Ascending aorta (tissue), 2 donors: Measurements from ENCODE around the gene AUTS2. TPM values are rescaled to one million over a fixed set of nuclear protein-coding genes. Genes with fewer than 3 reads are reported as not detected.

Experiments
- DNase-seq, 2 donors: peaks; one replicate each; pipeline ENCODE4 v3.0.0-alpha.2; 2019; ENCODE audit warnings: low spot score in 2 of 2
- H3K27ac ChIP-seq, 2 donors: fragments of 200-600 bp; sonication (generic); one replicate each; pipeline ENCODE4 v1.5.1; 2016 to 2017; ENCODE audit warnings: mild to moderate bottlenecking in 1 of 2
- H3K27me3 ChIP-seq: fragments of 200-600 bp; sonication (generic); one replicate; pipeline ENCODE4 v1.5.1; 2017
- H3K36me3 ChIP-seq, 2 donors: fragments of 200-600 bp; sonication (generic); one replicate each; pipeline ENCODE4 v1.5.1; 2016
- H3K4me1 ChIP-seq, 2 donors: fragments of 200-600 bp; sonication (generic); one replicate each; pipeline ENCODE4 v1.5.1; 2016 to 2017; ENCODE audit warnings: mild to moderate bottlenecking in 1 of 2
- H3K4me3 ChIP-seq, 2 donors: fragments of 200-600 bp; sonication (generic); one replicate each; pipeline ENCODE4 v1.5.1; 2016 to 2017; ENCODE audit warnings: mild to moderate bottlenecking in 1 of 2
- H3K9me3 ChIP-seq, 2 donors: fragments of 200-600 bp; sonication (generic); one replicate each; pipeline ENCODE4 v1.5.1; 2016
- intact Hi-C: fragments of 100-400 bp; cut with DNase I; formaldehyde crosslinking; loops from one replicate; pipeline ENCODE4 v1.15.1; 2023
- total RNA-seq: library from RNA; depleted of rRNA; stranded (reverse); fragments of >200 nt; gene quantifications from one replicate; pipeline ENCODE4 v1.1.0, GENCODE V29; 2016
- TF ChIP-seq, protein P1 (sequence below), 3 experiments: fragments of 200-600 bp in 2 of 3; fragments of 450-650 bp in 1 of 3; sonication (generic) in 2 of 3; IDR thresholded peaks; one replicate each; pipeline ENCODE4 v1.5.1; 2016 to 2019; ENCODE audit warnings: antibody characterized with exemption in 3 of 3, mild to moderate bottlenecking in 1 of 3, moderate library complexity in 1 of 3

The AUTS2 gene
- total RNA-seq, 1 donor from 2014 or later, result 90.4 TPM

DNA sequence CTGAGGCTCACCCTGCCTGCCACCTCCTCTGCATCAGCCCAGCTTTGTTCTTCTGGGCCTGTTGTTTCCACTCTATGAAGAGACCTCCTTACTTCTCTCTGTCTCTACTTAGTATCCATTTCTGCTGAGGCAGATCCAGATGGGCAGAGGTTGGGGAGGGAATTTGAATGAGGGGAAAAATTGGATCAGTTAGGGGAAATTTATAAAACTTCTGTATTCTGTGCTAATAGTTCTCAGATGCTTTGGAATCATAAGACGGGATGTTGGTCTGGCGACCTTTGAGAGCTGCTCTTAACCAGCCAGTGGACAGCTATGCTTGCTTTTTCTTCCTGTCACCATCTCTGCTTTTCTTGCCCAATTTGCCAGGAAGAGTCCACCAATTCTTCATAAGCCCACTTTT, 55.5 kb downstream of the AUTS2 start:
- H3K4me3 ChIP-seq, result no peak overlapping the region
- DNase-seq, result no peak
- TF ChIP-seq, protein P1, sequence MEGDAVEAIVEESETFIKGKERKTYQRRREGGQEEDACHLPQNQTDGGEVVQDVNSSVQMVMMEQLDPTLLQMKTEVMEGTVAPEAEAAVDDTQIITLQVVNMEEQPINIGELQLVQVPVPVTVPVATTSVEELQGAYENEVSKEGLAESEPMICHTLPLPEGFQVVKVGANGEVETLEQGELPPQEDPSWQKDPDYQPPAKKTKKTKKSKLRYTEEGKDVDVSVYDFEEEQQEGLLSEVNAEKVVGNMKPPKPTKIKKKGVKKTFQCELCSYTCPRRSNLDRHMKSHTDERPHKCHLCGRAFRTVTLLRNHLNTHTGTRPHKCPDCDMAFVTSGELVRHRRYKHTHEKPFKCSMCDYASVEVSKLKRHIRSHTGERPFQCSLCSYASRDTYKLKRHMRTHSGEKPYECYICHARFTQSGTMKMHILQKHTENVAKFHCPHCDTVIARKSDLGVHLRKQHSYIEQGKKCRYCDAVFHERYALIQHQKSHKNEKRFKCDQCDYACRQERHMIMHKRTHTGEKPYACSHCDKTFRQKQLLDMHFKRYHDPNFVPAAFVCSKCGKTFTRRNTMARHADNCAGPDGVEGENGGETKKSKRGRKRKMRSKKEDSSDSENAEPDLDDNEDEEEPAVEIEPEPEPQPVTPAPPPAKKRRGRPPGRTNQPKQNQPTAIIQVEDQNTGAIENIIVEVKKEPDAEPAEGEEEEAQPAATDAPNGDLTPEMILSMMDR (IDR thresholded peaks at IDR 0.05), result no peak
- H3K27me3 ChIP-seq, result no peaks in the 10 kb centered on the region
- H3K36me3 ChIP-seq, result no peaks in the 10 kb centered on the region
- H3K27ac ChIP-seq, result no peak overlapping the region
- no peaks in the 10 kb centered on the region for H3K9me3 ChIP-seq
- intact Hi-C loops, result no loop called here
- peaks cover 0 to 3% of the 10 kb centered on the region in 2 donors for H3K4me1 ChIP-seq

DNA sequence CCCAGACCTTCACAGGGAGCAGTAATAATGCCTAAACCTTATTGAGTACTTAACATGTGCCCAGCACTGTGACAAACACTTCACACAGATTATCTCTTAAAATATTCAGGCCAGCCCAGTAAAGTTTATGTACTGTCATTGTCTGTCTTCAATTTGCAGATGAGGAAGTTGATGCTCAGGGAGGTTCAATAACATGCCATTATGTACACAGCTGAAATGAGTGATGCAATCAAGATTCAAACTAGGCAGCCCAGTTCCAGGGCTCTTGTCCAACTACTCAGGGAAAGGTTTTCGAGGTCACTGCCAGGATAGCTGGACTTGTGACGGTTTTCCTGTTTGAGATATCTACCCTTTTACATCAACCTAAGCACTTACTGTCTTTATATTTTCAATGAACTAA, 56.1 kb downstream of the AUTS2 start:
- Histone ChIP-seq H3K36me3 (no peaks in the 10 kb centered on the region), H3K27ac (no peak overlapping the region), H3K4me1 (peaks cover 0 to 3% of the 10 kb centered on the region in 2 donors), H3K9me3 (no peaks in the 10 kb centered on the region), H3K4me3 (no peak overlapping the region), H3K27me3 (no peaks in the 10 kb centered on the region)
- DNase-seq, result no peak
- TF ChIP-seq, protein P1 (IDR thresholded peaks at IDR 0.05), result no peak
- intact Hi-C loops, result no loop called here

DNA sequence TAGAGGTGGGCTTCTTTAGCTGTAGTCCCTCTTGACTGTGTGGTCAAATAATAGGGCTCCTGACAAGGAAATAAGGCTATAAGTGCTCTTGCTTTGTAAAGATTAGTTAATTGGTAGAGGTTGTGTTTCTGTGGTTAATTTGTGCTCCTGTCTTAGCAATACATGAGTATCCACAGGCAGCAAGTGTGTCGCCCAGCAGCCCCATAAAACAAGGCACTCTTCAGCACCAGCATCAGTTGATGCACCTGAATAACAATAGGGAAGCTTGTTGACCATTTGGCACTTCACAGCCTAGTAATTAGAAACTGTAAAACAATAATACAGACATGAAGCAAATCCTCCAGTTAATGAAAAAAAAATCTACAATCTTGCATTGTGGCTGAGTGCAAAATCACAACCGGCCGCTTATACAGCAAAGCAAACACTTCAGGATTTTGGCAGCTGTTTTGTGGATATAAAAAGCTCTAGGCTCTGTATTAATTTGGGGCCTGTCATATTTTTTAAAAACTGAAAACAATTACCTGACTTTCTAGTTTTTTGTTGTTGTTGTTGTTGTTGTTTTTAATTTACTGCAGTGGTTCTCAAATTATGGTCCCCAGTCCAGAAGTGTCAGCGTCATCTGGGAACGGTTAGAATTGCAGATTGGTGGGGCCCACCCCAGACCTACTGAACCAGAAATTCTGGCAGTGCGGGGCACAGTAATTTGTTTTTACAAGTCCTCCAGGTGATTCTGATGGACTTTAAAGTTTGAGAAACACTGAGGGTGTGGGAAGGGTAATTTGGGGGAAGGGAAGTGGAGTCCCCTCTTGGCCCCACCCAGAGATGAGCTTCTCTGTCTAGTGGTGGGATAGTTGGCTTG, 56.8 kb downstream of the AUTS2 start:
- Histone ChIP-seq H3K4me3 (no peak overlapping the region), H3K9me3 (no peaks in the 10 kb centered on the region), H3K4me1 (peaks cover 0 to 3% of the 10 kb centered on the region in 2 donors), H3K36me3 (no peaks in the 10 kb centered on the region), H3K27ac (no peak overlapping the region), H3K27me3 (no peaks in the 10 kb centered on the region)
- TF ChIP-seq, protein P1 (IDR thresholded peaks at IDR 0.05), result no peak
- no peak for DNase-seq
- intact Hi-C loops, result no loop called here

DNA sequence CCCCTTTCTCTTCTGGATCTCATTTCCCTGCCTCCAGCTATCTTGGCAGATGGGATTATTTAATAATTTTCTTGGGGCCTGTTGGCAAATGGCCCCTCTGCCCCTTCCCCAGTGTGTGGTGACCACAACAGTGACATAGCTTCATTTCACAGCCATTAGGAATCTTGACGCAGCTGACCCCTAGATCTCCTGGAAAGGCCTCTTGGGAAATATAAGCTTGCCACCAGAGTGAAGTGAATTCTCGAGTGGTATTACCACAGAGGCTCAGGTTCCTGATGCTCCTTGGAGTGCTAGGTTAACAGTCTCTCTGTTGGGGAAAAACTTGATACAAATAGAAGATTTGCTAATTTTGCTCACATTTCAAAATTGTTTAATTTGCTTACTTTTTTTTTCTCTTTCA, 57.8 kb downstream of the AUTS2 start:
- H3K27ac ChIP-seq, result no peak overlapping the region
- peaks cover 0 to 3% of the 10 kb centered on the region in 2 donors for H3K4me1 ChIP-seq
- H3K9me3 ChIP-seq, result no peaks in the 10 kb centered on the region
- no peak overlapping the region for H3K4me3 ChIP-seq
- DNase-seq, result no peak
- TF ChIP-seq, protein P1 (IDR thresholded peaks at IDR 0.05), result no peak
- intact Hi-C loops, result no loop called here
- H3K27me3 ChIP-seq, result no peaks in the 10 kb centered on the region
- H3K36me3 ChIP-seq, result no peaks in the 10 kb centered on the region

DNA sequence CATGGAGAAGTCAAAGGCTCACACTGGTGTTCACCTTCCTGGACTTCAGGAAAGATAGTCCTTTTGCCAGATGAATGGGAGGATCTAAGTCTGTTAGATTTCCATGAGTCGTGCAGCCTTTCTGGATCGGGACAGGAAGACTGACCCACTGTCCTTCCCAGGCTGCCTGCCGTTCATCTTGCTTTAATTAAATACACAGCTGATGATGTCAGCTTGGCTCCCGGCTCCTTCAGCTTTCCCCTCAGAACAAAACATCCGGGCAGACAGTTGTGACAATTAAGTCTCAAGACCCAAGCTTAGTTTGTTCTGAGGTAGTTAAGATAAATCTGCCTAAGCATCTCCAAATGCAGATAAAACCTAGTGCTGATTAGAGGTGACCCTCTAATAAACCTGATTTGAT, 58.6 kb downstream of the AUTS2 start:
- DNase-seq, result no peak
- intact Hi-C loops, result no loop called here
- Histone ChIP-seq H3K36me3 (no peaks in the 10 kb centered on the region), H3K4me1 (peaks cover 0 to 3% of the 10 kb centered on the region in 2 donors), H3K4me3 (no peak overlapping the region), H3K27ac (no peak overlapping the region), H3K9me3 (no peaks in the 10 kb centered on the region), H3K27me3 (no peaks in the 10 kb centered on the region)
- TF ChIP-seq, protein P1 (IDR thresholded peaks at IDR 0.05), result no peak
